Natural killer cell (primary cell): ENCODE results near the gene FEM1B. TPM values are rescaled to one million over a fixed set of nuclear protein-coding genes. Genes with fewer than 3 reads are reported as not detected.

Experiments used
- ATAC-seq, 3 donors: fragments of 150-1000 bp in 2 of 3; fragments of 200-7000 bp in 1 of 3; cut with Tn5 transposase; 1 replicate in 1 of 3; 2 replicates in 2 of 3; pipeline ENCODE4 v1.10.0; 2021; ENCODE audit warnings: mild to moderate bottlenecking in 2 of 3, moderate library complexity in 2 of 3
- DNase-seq, 2 donors: peaks; one replicate each; pipeline versions ENCODE4 v3.0.0 to v3.0.0-alpha.2; 2013 to 2021; ENCODE audit warnings: mixed read lengths in 1 of 2
- H3K27ac ChIP-seq: one replicate; pipeline ENCODE4 v1.5.1; 2013; ENCODE audit warnings: mild to moderate bottlenecking, low read length
- H3K27me3 ChIP-seq: one replicate; pipeline ENCODE4 v1.6.1; 2013; ENCODE audit warnings: low read length; ENCODE audit not compliant: control insufficient read depth, insufficient read depth
- H3K36me3 ChIP-seq: one replicate; pipeline ENCODE4 v1.6.1; 2013; ENCODE audit warnings: low read length; ENCODE audit not compliant: control insufficient read depth, insufficient read depth
- H3K4me1 ChIP-seq: one replicate; pipeline ENCODE4 v1.6.1; 2013; ENCODE audit warnings: low read length; ENCODE audit not compliant: control insufficient read depth, insufficient read depth
- H3K4me3 ChIP-seq: one replicate; pipeline ENCODE4 v1.5.1; 2013; ENCODE audit warnings: low read length
- H3K9me3 ChIP-seq: one replicate; pipeline ENCODE4 v1.6.1; 2013; ENCODE audit warnings: low read length; ENCODE audit not compliant: control insufficient read depth, insufficient read depth
- H3K27ac Mint-ChIP-seq, 2 donors: one replicate each; pipeline ENCODE4 v1.8.0; 2022; ENCODE audit warnings: mild to moderate bottlenecking in 2 of 2, mixed read lengths in 2 of 2, moderate library complexity in 1 of 2
- H3K27me3 Mint-ChIP-seq, 2 donors: one replicate each; pipeline ENCODE4 v1.8.0; 2022; ENCODE audit warnings: low read depth in 2 of 2, mixed read lengths in 2 of 2
- H3K36me3 Mint-ChIP-seq: one replicate; pipeline ENCODE4 v1.8.0; 2022; ENCODE audit warnings: mixed read lengths
- H3K4me1 Mint-ChIP-seq, 2 donors: one replicate each; pipeline ENCODE4 v1.8.0; 2022; ENCODE audit warnings: mixed read lengths in 2 of 2
- H3K4me3 Mint-ChIP-seq: one replicate; pipeline ENCODE4 v1.8.0; 2022; ENCODE audit warnings: mild to moderate bottlenecking, moderate library complexity, mixed read lengths
- H3K9me3 Mint-ChIP-seq, 2 donors: one replicate each; pipeline ENCODE4 v1.8.0; 2022; ENCODE audit warnings: mixed read lengths in 2 of 2
- WGBS: methylation state at CpG from one replicate; pipeline ENCODE4 v1.1.7; 2013; ENCODE audit warnings: missing lambda C conversion rate; ENCODE audit not compliant: insufficient coverage; 5-methylcytosine and 5-hydroxymethylcytosine counted together
- intact Hi-C: fragments of 100-400 bp; cut with micrococcal nuclease; formaldehyde crosslinking; loops from one replicate; pipeline ENCODE4 v1.14.2; 2022
- total RNA-seq, 4 donors: library from RNA; stranded (reverse); fragments of 120-200 nt in 1 of 4; gene quantifications; one replicate each; pipeline versions ENCODE4 v1.2.3 to v1.2.4, GENCODE V29; 2013 to 2022
- TF ChIP-seq, protein P1 (sequence below): fragments of 200-600 bp; IDR thresholded peaks from one replicate; pipeline ENCODE4 v1.8.0; 2022; ENCODE audit warnings: antibody characterized with exemption

The FEM1B gene
- total RNA-seq, 3 donors from 2014 or later (not counting 1 experiment from before 2014, with no cell fraction given), result 57.4 to 73.5 (median 67.9) TPM

DNA sequence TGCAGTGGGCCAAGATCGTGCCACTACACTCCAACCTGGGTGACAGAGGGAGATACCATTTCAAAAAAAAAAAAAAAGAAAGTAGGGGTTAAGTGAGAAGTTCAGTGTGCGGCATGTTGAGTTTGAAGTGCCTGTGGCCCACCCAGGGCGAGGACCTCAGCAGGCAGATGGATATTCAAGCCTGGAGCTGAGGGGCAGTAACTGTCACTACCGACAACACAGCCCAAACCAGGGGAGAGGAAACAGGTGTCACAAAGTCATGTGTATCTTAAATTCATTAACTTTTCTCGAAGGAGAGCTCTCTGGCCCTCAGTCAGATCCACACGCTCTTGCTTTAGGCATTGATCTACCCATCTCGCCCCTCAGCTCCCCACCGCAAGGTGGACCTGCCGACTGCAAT, 45.3 kb downstream of the FEM1B start:
- TF ChIP-seq, protein P1, sequence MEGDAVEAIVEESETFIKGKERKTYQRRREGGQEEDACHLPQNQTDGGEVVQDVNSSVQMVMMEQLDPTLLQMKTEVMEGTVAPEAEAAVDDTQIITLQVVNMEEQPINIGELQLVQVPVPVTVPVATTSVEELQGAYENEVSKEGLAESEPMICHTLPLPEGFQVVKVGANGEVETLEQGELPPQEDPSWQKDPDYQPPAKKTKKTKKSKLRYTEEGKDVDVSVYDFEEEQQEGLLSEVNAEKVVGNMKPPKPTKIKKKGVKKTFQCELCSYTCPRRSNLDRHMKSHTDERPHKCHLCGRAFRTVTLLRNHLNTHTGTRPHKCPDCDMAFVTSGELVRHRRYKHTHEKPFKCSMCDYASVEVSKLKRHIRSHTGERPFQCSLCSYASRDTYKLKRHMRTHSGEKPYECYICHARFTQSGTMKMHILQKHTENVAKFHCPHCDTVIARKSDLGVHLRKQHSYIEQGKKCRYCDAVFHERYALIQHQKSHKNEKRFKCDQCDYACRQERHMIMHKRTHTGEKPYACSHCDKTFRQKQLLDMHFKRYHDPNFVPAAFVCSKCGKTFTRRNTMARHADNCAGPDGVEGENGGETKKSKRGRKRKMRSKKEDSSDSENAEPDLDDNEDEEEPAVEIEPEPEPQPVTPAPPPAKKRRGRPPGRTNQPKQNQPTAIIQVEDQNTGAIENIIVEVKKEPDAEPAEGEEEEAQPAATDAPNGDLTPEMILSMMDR, result no peak
- Mint-ChIP-seq H3K9me3 (no peaks in the 10 kb centered on the region), H3K36me3 (no peaks in the 10 kb centered on the region), H3K4me1 (peaks cover 0 to 13% of the 10 kb centered on the region in 2 donors), H3K27me3 (peaks cover 0 to 8% of the 10 kb centered on the region in 2 donors), H3K27ac (no peak overlapping the region), H3K4me3 (no peak overlapping the region)
- intact Hi-C loops, result no loop called here
- Histone ChIP-seq H3K4me1 (peaks cover 5% of the 10 kb centered on the region), H3K27me3 (no peaks in the 10 kb centered on the region), H3K4me3 (no peak overlapping the region), H3K9me3 (no peaks in the 10 kb centered on the region), H3K36me3 (no peaks in the 10 kb centered on the region), H3K27ac (no peak overlapping the region)
- WGBS, result 67% methylated on average over 8 of the region's 9 CpGs
- ATAC-seq (no peak), DNase-seq (no peak)

GRCh38 chr15:68325726-68326125, 48.2 kb downstream of the FEM1B start:
- no peaks in the 10 kb centered on the region for H3K36me3 ChIP-seq
- H3K27me3 ChIP-seq, result no peaks in the 10 kb centered on the region
- no peaks in the 10 kb centered on the region for H3K9me3 Mint-ChIP-seq
- no peak overlapping the region for H3K27ac ChIP-seq
- peaks cover 0 to 15% of the 10 kb centered on the region in 2 donors for H3K4me1 Mint-ChIP-seq
- H3K4me1 ChIP-seq, result peaks cover 5% of the 10 kb centered on the region
- no peak overlapping the region for H3K27ac Mint-ChIP-seq
- WGBS, result 75% methylated on average over 4 of the region's 4 CpGs
- no peak overlapping the region for H3K4me3 Mint-ChIP-seq
- ATAC-seq (no peak), DNase-seq (no peak)
- H3K27me3 Mint-ChIP-seq, result peaks cover 11% of the 10 kb centered on the region in 2 donors
- TF ChIP-seq, protein P1, result no peak
- no peaks in the 10 kb centered on the region for H3K9me3 ChIP-seq
- H3K36me3 Mint-ChIP-seq, result no peaks in the 10 kb centered on the region
- no peak overlapping the region for H3K4me3 ChIP-seq
- intact Hi-C loops, result no loop called here

DNA sequence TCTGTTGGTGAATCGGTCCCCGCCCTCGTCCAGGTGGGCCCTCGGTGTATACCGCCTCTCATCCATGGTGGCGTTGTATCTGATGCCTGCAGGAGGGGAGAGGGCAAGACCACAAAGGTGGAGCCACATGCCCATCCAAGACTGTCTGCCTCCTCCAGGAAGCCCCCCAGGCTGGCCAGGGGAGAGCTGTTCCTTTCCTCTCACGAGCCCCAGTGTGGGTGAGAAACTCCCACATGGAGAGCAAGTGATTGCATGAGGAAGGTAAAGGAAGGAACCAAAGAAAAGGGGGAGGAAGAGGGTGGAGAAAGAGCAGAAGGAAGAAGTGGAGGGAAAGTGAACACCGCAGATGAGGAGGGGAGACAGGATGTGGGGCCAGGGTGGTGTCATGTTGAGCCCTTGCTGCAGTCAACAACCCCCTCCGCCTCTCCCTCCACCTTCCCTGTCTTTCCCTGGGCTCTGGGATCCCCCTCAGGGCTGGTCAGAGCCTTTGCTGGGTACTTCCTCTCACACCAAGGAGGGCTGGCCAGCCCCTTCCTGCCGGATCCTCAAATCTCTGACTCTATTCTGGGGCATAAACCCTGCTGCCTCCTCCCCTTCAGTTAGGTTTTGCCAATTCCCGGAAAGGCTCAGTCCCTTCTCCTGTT, 49.3 kb downstream of the FEM1B start:
- H3K9me3 Mint-ChIP-seq, result no peaks in the 10 kb centered on the region
- H3K9me3 ChIP-seq, result no peaks in the 10 kb centered on the region
- 65% methylated on average over 11 of the region's 11 CpGs for WGBS
- no peaks in the 10 kb centered on the region for H3K27me3 ChIP-seq
- H3K4me1 Mint-ChIP-seq, result peaks cover 0 to 15% of the 10 kb centered on the region in 2 donors
- no peak for ATAC-seq
- H3K4me1 ChIP-seq, result peaks cover 5% of the 10 kb centered on the region
- DNase-seq, result no peak
- no peak overlapping the region for H3K27ac ChIP-seq
- H3K36me3 Mint-ChIP-seq, result no peaks in the 10 kb centered on the region
- H3K27ac Mint-ChIP-seq, result no peak overlapping the region
- peaks cover 9 to 11% of the 10 kb centered on the region in 2 donors for H3K27me3 Mint-ChIP-seq
- no peak overlapping the region for H3K4me3 Mint-ChIP-seq
- H3K4me3 ChIP-seq, result no peak overlapping the region
- H3K36me3 ChIP-seq, result no peaks in the 10 kb centered on the region
- TF ChIP-seq, protein P1, result no peak
- intact Hi-C loops, result no loop called here

- H3K36me3 ChIP-seq, result no peaks in the 10 kb centered on the region
- TF ChIP-seq, protein P1, result no peak
- no peaks in the 10 kb centered on the region for H3K9me3 ChIP-seq
- H3K4me3 Mint-ChIP-seq, result no peak overlapping the region
- H3K27me3 ChIP-seq, result no peaks in the 10 kb centered on the region
- H3K4me1 Mint-ChIP-seq, result peaks cover 0 to 15% of the 10 kb centered on the region in 2 donors
- H3K27ac Mint-ChIP-seq, result no peak overlapping the region
- no peak overlapping the region for H3K4me3 ChIP-seq
- WGBS, result 68% methylated on average over 8 of the region's 8 CpGs
- H3K27me3 Mint-ChIP-seq, result peaks cover 9 to 11% of the 10 kb centered on the region in 2 donors
- ATAC-seq, result no peak
- no peak overlapping the region for H3K27ac ChIP-seq
- H3K36me3 Mint-ChIP-seq, result no peaks in the 10 kb centered on the region
- intact Hi-C loops, result no loop called here
- DNase-seq, result peak in 1 of 2 donors; percentile 33
- H3K9me3 Mint-ChIP-seq, result no peaks in the 10 kb centered on the region
- peaks cover 5% of the 10 kb centered on the region for H3K4me1 ChIP-seq
Observed at GRCh38 chr15:68328443-68328842, 50.9 kb downstream of the FEM1B start.
